Endothelial cell of umbilical vein (primary cell): ENCODE results near the gene CCSER1. TPM values are rescaled to one million over a fixed set of nuclear protein-coding genes. Genes with fewer than 3 reads are reported as not detected.

Experiments
- BruUV-seq: library from RNA; stranded (reverse); fragments of 400-500 nt; replicated peaks from 2 replicates; lab custom pipeline; 2021; lab: Mats Ljungman, UMichigan
- CTCF ChIA-PET: fragments of 300-600, 350-600 bp; sonication (Branson Sonifier 250); formaldehyde crosslinking; loops from one replicate; lab custom pipeline; 2021; ENCODE audit warnings: antibody characterized with exemption, inconsistent platforms; lab: Charles Lee
- POLR2A ChIA-PET: fragments of 300-600, 350-600 bp; sonication (Branson Sonifier 250); formaldehyde crosslinking; loops from one replicate; lab custom pipeline; 2021; ENCODE audit warnings: antibody characterized with exemption, inconsistent platforms; lab: Charles Lee
- DNase-seq: peaks from one replicate; pipeline ENCODE4 v3.0.0-alpha.2; 2011; ENCODE audit warnings: low read depth, low spot score
- FAIRE-seq: peaks from 2 replicates; lab custom pipeline; 2011; peaks lifted over from hg19 to GRCh38; lab: Jason Lieb, UNC
- H2AFZ ChIP-seq: 2 replicates; pipeline ENCODE4 v1.6.0; 2012; ENCODE audit warnings: low read depth, low read length, control low read depth, inconsistent platforms
- H3K27ac ChIP-seq: 2 replicates; pipeline ENCODE4 v1.5.1; 2011; ENCODE audit warnings: low read depth, mild to moderate bottlenecking, control low read depth, low read length, moderate library complexity; ENCODE audit not compliant: insufficient read depth
- H3K27me3 ChIP-seq, 2 experiments: 2 replicates each; pipeline versions ENCODE4 v1.6.0 to v1.6.1; 2011; ENCODE audit warnings: low read length in 2 of 2, mixed read lengths in 1 of 2; ENCODE audit not compliant: control insufficient read depth in 2 of 2, insufficient read depth in 2 of 2
- H3K36me3 ChIP-seq, 2 experiments: 2 replicates in 1 of 2; 3 replicates in 1 of 2; pipeline ENCODE4 v1.5.1; 2011; ENCODE audit warnings: low read length in 2 of 2, mild to moderate bottlenecking in 1 of 2, moderate library complexity in 1 of 2; ENCODE audit not compliant: control insufficient read depth in 2 of 2, insufficient read depth in 2 of 2; ENCODE audit errors: extremely low read depth in 1 of 2
- H3K4me1 ChIP-seq: 3 replicates; pipeline ENCODE4 v1.5.1; 2011; ENCODE audit warnings: mild to moderate bottlenecking, low read length; ENCODE audit not compliant: control insufficient read depth, insufficient read depth; ENCODE audit errors: extremely low read depth
- H3K4me2 ChIP-seq: 2 replicates; pipeline ENCODE4 v1.6.1; 2011; ENCODE audit warnings: low read length, control low read depth, mixed read lengths; ENCODE audit not compliant: insufficient read depth
- H3K4me3 ChIP-seq, 3 experiments: fragments of 200-600 bp in 1 of 3; sonication (generic), shearing (Covaris generic) in 1 of 3; replicated peaks in 1 of 3; 2 replicates each; pipeline ENCODE4 v1.5.1; 2011 to 2016; ENCODE audit warnings: control low read depth in 3 of 3, low read length in 3 of 3, mild to moderate bottlenecking in 2 of 3, inconsistent platforms in 1 of 3, low read depth in 1 of 3, moderate library complexity in 1 of 3; ENCODE audit not compliant: insufficient read depth in 1 of 3
- H3K79me2 ChIP-seq: 2 replicates; pipeline ENCODE4 v1.6.0; 2012; ENCODE audit warnings: low read length, inconsistent platforms; ENCODE audit not compliant: control insufficient read depth, insufficient read depth
- H3K9ac ChIP-seq: replicated peaks from 2 replicates; pipeline ENCODE3; 2011; ENCODE audit warnings: low read length, control low read depth; ENCODE audit not compliant: insufficient read depth; ENCODE audit errors: extremely low read depth
- H3K9me1 ChIP-seq: replicated peaks from 3 replicates; pipeline ENCODE4 v1.6.0; 2011; ENCODE audit warnings: mild to moderate bottlenecking, low read length; ENCODE audit not compliant: control insufficient read depth, insufficient read depth; ENCODE audit errors: extremely low read depth
- H3K9me3 ChIP-seq: replicated peaks from 2 replicates; pipeline ENCODE4 v1.5.1; 2012; ENCODE audit warnings: low read length, inconsistent platforms; ENCODE audit not compliant: control insufficient read depth, insufficient read depth
- H4K20me1 ChIP-seq: replicated peaks from 2 replicates; pipeline ENCODE3; 2011; ENCODE audit warnings: mild to moderate bottlenecking, low read length; ENCODE audit not compliant: control insufficient read depth, insufficient read depth; ENCODE audit errors: extremely low read depth
- CTCF ChIP-seq, 2 donors: IDR thresholded peaks; 1 replicate in 1 of 2; 2 replicates in 1 of 2; pipeline ENCODE4 v1.5.1; 2011; ENCODE audit warnings: low read length in 2 of 2, mild to moderate bottlenecking in 2 of 2, moderate library complexity in 2 of 2, control low read depth in 1 of 2, inconsistent platforms in 1 of 2, low read depth in 1 of 2; ENCODE audit not compliant: insufficient read depth in 1 of 2; ENCODE audit errors: extremely low read depth in 1 of 2
- EZH2 ChIP-seq: IDR thresholded peaks from 2 replicates; pipeline ENCODE4 v1.6.1; 2012; ENCODE audit warnings: borderline replicate concordance, low read depth, mild to moderate bottlenecking, moderate library complexity, low read length, inconsistent platforms; ENCODE audit not compliant: severe bottlenecking
- FOS ChIP-seq: IDR thresholded peaks from 2 replicates; pipeline ENCODE4 v1.6.1; 2011; ENCODE audit warnings: mild to moderate bottlenecking, low read length, moderate library complexity, borderline replicate concordance; ENCODE audit not compliant: insufficient read depth
- GATA2 ChIP-seq: IDR thresholded peaks from 2 replicates; pipeline ENCODE4 v1.7.0; 2011; ENCODE audit warnings: low read depth, mild to moderate bottlenecking, moderate library complexity, mixed read lengths, low read length; ENCODE audit not compliant: insufficient read length, insufficient read depth
- JUN ChIP-seq: IDR thresholded peaks from 2 replicates; pipeline ENCODE4 v1.6.1; 2011; ENCODE audit warnings: borderline replicate concordance, low read depth; ENCODE audit not compliant: insufficient read length, insufficient read depth
- MAX ChIP-seq: IDR thresholded peaks from 2 replicates; pipeline ENCODE4 v1.6.1; 2011; ENCODE audit not compliant: insufficient read depth, insufficient read length
- MYC ChIP-seq: IDR thresholded peaks from one replicate; pipeline ENCODE4 v1.6.1; 2011; ENCODE audit warnings: mild to moderate bottlenecking, low read depth, low read length
- POLR2A ChIP-seq: IDR thresholded peaks from 2 replicates; pipeline ENCODE4 v1.6.1; 2012; ENCODE audit warnings: low read depth, mild to moderate bottlenecking, control low read depth, low read length
- POLR2AphosphoS5 ChIP-seq: IDR thresholded peaks from 2 replicates; pipeline ENCODE4 v1.6.1; 2012; ENCODE audit warnings: low read depth, mild to moderate bottlenecking, control low read depth, low read length, moderate library complexity; ENCODE audit not compliant: insufficient read depth
- dilution Hi-C: fragments of 300-500 bp; cut with MboI; formaldehyde crosslinking; loops from one replicate; pipeline ENCODE4 v1.15.0; 2019; ENCODE audit warnings: low sequenced_read_pairs; ENCODE audit not compliant: extremely low pct_ligation_motif_present
- intact Hi-C: fragments of 100-400 bp; cut with micrococcal nuclease; formaldehyde crosslinking; loops from one replicate; pipeline ENCODE4 v1.10.0; 2022
- polyA plus RNA-seq, 4 experiments: library from polyadenylated mRNA; depleted of rRNA in 3 of 4; stranded (reverse) in 3 of 4; unstranded in 1 of 4; fragments of >200 nt; gene quantifications; 2 replicates each; pipeline versions ENCODE4 v1.2.1 to v1.2.3, GENCODE V29; 2011 to 2012; ENCODE audit warnings: missing spikeins in 1 of 4
- total RNA-seq: library from RNA; stranded (reverse); gene quantifications from 2 replicates; pipeline ENCODE4 v1.2.3, GENCODE V29; 2021

Gene CCSER1
- total and polyA plus RNA-seq, 2 donors (not counting 3 experiments of a cell fraction or from before 2014, with no cell fraction given), result 0.11 to 1.8 TPM

- TF ChIP-seq JUN, result no peak
- no peak for TF ChIP-seq FOS
- no peak for TF ChIP-seq POLR2AphosphoS5
- TF ChIP-seq MYC, result no peak
- no peak for TF ChIP-seq MAX
- TF ChIP-seq GATA2, result no peak
- TF ChIP-seq POLR2A, result no peak
- no peak for TF ChIP-seq CTCF (IDR thresholded peaks at IDR 0.05; ENCODE audit: extremely low read depth in 1 of 2, insufficient read depth in 1 of 2, low read depth in 1 of 2, low read length in 2 of 2)
- no peak for TF ChIP-seq EZH2
- Histone ChIP-seq H3K9me1 (no peaks in the 10 kb centered on the region), H3K4me3 (no peak overlapping the region), H3K79me2 (no peaks in the 10 kb centered on the region), H3K9me3 (no peaks in the 10 kb centered on the region), H3K27me3 (no peaks in the 10 kb centered on the region), H3K36me3 (no peaks in the 10 kb centered on the region), H2AFZ (no peak overlapping the region), H4K20me1 (no peaks in the 10 kb centered on the region), H3K27ac (no peak overlapping the region), H3K9ac (no peak overlapping the region), H3K4me2 (no peak overlapping the region), H3K4me1 (no peaks in the 10 kb centered on the region)
- no peak for FAIRE-seq
- BruUV-seq, result no TSS peak
- CTCF ChIA-PET, result no interaction called here
- intact Hi-C loops (no loop called here), dilution Hi-C loops (no loop called here)
- DNase-seq, result no peak
- POLR2A ChIA-PET, result no interaction called here
Observed at GRCh38 chr4:91070736-91071135, 943.5 kb downstream of the CCSER1 start.
